HepG2 (cell line): ENCODE measurements around the gene PKP3. TPM values are rescaled to one million over a fixed set of nuclear protein-coding genes. Genes with fewer than 3 reads are reported as not detected.

Experiments used
- BATF2 ChIP-seq: sonication (generic); formaldehyde crosslinking; IDR thresholded peaks from 2 replicates; pipeline ENCODE4 v1.8.0; 2022; ENCODE audit warnings: mild to moderate bottlenecking, missing genetic modification reagents, moderate library complexity
- HNRNPLL ChIP-seq: fragments of 200-400 bp; formaldehyde crosslinking; IDR thresholded peaks from 2 replicates; pipeline ENCODE4 v1.6.1; 2017; ENCODE audit warnings: mild to moderate bottlenecking, low read depth, low read length; ENCODE audit not compliant: poor library complexity, severe bottlenecking
- KLF11 ChIP-seq: IDR thresholded peaks from 2 replicates; pipeline ENCODE4 v1.6.1; 2016; ENCODE audit warnings: missing compliant biosample characterization
- NONO ChIP-seq, 2 experiments: fragments of 450-650 bp in 1 of 2; sonication (generic) in 1 of 2; formaldehyde crosslinking in 1 of 2; IDR thresholded peaks in 1 of 2; conservative IDR thresholded peaks in 1 of 2; 2 replicates each; pipeline versions ENCODE4 v1.6.1 to v1.8.0; 2017 to 2022; ENCODE audit warnings: mild to moderate bottlenecking in 1 of 2, missing genetic modification reagents in 1 of 2, moderate library complexity in 1 of 2
- PBX2 ChIP-seq: IDR thresholded peaks from 2 replicates; pipeline ENCODE4 v1.6.1; 2016; ENCODE audit warnings: control low read depth
- PRDM10 ChIP-seq: sonication (generic); formaldehyde crosslinking; IDR thresholded peaks from 2 replicates; pipeline ENCODE4 v1.4.0; 2020; ENCODE audit warnings: low read depth, missing genetic modification reagents
- RNF2 ChIP-seq: fragments of 450-650 bp; conservative IDR thresholded peaks from 2 replicates; pipeline ENCODE4 v1.6.1; 2016; ENCODE audit warnings: low read depth
- RORA ChIP-seq: sonication (generic); formaldehyde crosslinking; IDR thresholded peaks from 2 replicates; pipeline ENCODE4 v1.5.0; 2020; ENCODE audit warnings: mild to moderate bottlenecking, missing genetic modification reagents, moderate library complexity
- SNAI1 ChIP-seq: sonication (generic); formaldehyde crosslinking; IDR thresholded peaks from 2 replicates; pipeline ENCODE4 v1.5.0; 2020; ENCODE audit warnings: mild to moderate bottlenecking, missing genetic modification reagents, borderline replicate concordance
- TBP ChIP-seq: sonication (generic); formaldehyde crosslinking; IDR thresholded peaks from 2 replicates; pipeline ENCODE4 v1.5.0; 2020; ENCODE audit warnings: missing genetic modification reagents
- ZFP41 ChIP-seq: sonication (generic); formaldehyde crosslinking; IDR thresholded peaks from 2 replicates; pipeline ENCODE4 v1.4.0; 2020; ENCODE audit warnings: mild to moderate bottlenecking, missing genetic modification reagents, borderline replicate concordance
- ZHX2 ChIP-seq, 2 experiments: sonication (generic) in 1 of 2; formaldehyde crosslinking in 1 of 2; IDR thresholded peaks; 2 replicates each; pipeline versions ENCODE4 v1.6.1 to v1.9.0; 2014 to 2022; ENCODE audit warnings: antibody characterized with exemption in 1 of 2, borderline replicate concordance in 1 of 2, inconsistent platforms in 1 of 2, low read depth in 1 of 2, missing genetic modification reagents in 1 of 2
- ZIK1 ChIP-seq: sonication (generic); formaldehyde crosslinking; IDR thresholded peaks from 2 replicates; pipeline ENCODE4 v1.5.0; 2020; ENCODE audit warnings: mild to moderate bottlenecking, low read depth, missing genetic modification reagents, borderline replicate concordance
- ZNF331 ChIP-seq: sonication (generic); formaldehyde crosslinking; IDR thresholded peaks from 2 replicates; pipeline ENCODE4 v1.4.0; 2020; ENCODE audit warnings: missing genetic modification reagents
- ZNF34 ChIP-seq: sonication (generic); formaldehyde crosslinking; IDR thresholded peaks from 2 replicates; pipeline ENCODE4 v1.4.0; 2020; ENCODE audit warnings: mild to moderate bottlenecking, missing genetic modification reagents, borderline replicate concordance
- ZNF549 ChIP-seq: sonication (generic); formaldehyde crosslinking; IDR thresholded peaks from 2 replicates; pipeline ENCODE4 v1.5.0; 2020; ENCODE audit warnings: missing genetic modification reagents
- polyA plus RNA-seq, 8 experiments: library from polyadenylated mRNA; depleted of rRNA in 3 of 8; stranded (reverse) in 7 of 8; unstranded in 1 of 8; fragments of >200 nt; fragmentation: Illumina TruSeq in 4 of 8; extraction: Trizol in 4 of 8; gene quantifications; 2 replicates each; pipeline versions ENCODE4 v1.2.1 to v1.2.3, GENCODE V29; 2011 to 2016; ENCODE audit warnings: low read depth in 4 of 8, missing spikeins in 1 of 8, mixed read lengths in 1 of 8; ENCODE audit not compliant: insufficient read depth in 1 of 8
- total RNA-seq, 5 experiments: library from RNA; depleted of rRNA; stranded (reverse); fragments of >200 nt; fragmentation: Illumina TruSeq; extraction: Trizol; gene quantifications; 2 replicates each; pipeline ENCODE4 v1.2.3, GENCODE V29; 2016; ENCODE audit warnings: low read depth in 1 of 5

Gene PKP3
- total and polyA plus RNA-seq, 2 of the 13 experiments (the other 11 are each of a cell fraction or from before 2014, with no cell fraction given), result 18.0 to 28.7 TPM

- 0 out of 2 replicates have a peak, but pooled peaks have one; percentile 15 for TF ChIP-seq ZNF331
- TF ChIP-seq RORA (CRISPR knock-in tag), result no peak
- no peak for TF ChIP-seq PBX2
- TF ChIP-seq HNRNPLL, result peak; percentile 33
- no peak for TF ChIP-seq PRDM10 (CRISPR knock-in tag)
- no peak for TF ChIP-seq ZHX2 (IDR thresholded peaks at IDR 0.05; ENCODE audit: low read depth)
- TF ChIP-seq ZHX2 (CRISPR knock-in tag; IDR thresholded peaks at IDR 0.05; ENCODE audit: borderline replicate concordance), result no peak
- TF ChIP-seq ZFP41 (CRISPR knock-in tag), result 0 out of 2 replicates have a peak, but pooled peaks have one; percentile 19
- no peak for TF ChIP-seq RNF2
- no peak; the same call in 1 of the 2 replicates for TF ChIP-seq ZIK1
- no peak for TF ChIP-seq SNAI1 (CRISPR knock-in tag)
- TF ChIP-seq ZNF549 (CRISPR knock-in tag), result no peak
- no peak for TF ChIP-seq NONO (IDR thresholded peaks at IDR 0.05)
- TF ChIP-seq NONO (CRISPR knock-in tag; conservative IDR thresholded peaks at IDR 0.05), result peak; percentile 49; the same call in 1 of the 2 replicates
- no peak for TF ChIP-seq TBP (CRISPR knock-in tag)
- TF ChIP-seq ZNF34, result no peak
- TF ChIP-seq KLF11 (CRISPR knock-in tag), result no peak
- no peak for TF ChIP-seq BATF2 (CRISPR knock-in tag)
These were observed at the start of gene PKP3 (continued) for GRCh38 chr11:394034-394857.
